ENCODE measurements around the gene TPRN. TPM values are rescaled to one million over a fixed set of nuclear protein-coding genes. Genes with fewer than 3 reads are reported as not detected.

The TPRN gene
- total RNA-seq, 1 experiment from 2014 or later = 24.9 TPM

- ChIA-PET POLR2A (no interaction called here), CTCF (no interaction called here)
- ATAC-seq = no peak
Measured at GRCh38 chr9:137147793-137148160, 52.8 kb downstream of the TPRN start.

More at GRCh38 chr9:137147793-137148160, 52.8 kb downstream of the TPRN start:
- Histone ChIP-seq H3K9me2 (ENCODE audit: insufficient read depth) (no peaks in the 10 kb centered on the region), H3K4me2 (ENCODE audit: low read length) (no peak overlapping the region), H3K9me3 (ENCODE audit: control insufficient read depth in 1 of 2, insufficient read depth in 1 of 2, low read depth in 1 of 2, low read length in 2 of 2) (no peaks in the 10 kb centered on the region; a peak in 1 of 4 replicates), H3K79me2 (ENCODE audit: insufficient read depth, low read length) (no peaks in the 10 kb centered on the region), H3K9ac (ENCODE audit: low read length) (no peak overlapping the region), H4K20me1 (ENCODE audit: insufficient read depth) (no peaks in the 10 kb centered on the region), H3K27me3 (ENCODE audit: insufficient read depth, low read length) (no peaks in the 10 kb centered on the region), H3K27ac (ENCODE audit: low read depth, low read length) (no peak overlapping the region), H3K36me3 (ENCODE audit: control insufficient read depth in 1 of 2, insufficient read depth in 2 of 2, low read length in 2 of 2) (no peaks in the 10 kb centered on the region), H2AFZ (ENCODE audit: low read depth, low read length, poor library complexity, severe bottlenecking) (no peak overlapping the region), H3K4me3 (replicated peaks in 1 of 2; ENCODE audit: low read depth in 1 of 2, low read length in 2 of 2) (no peak overlapping the region), H3K4me1 (ENCODE audit: control insufficient read depth in 1 of 2, insufficient read depth in 2 of 2, low read length in 2 of 2) (peaks cover 12 to 22% of the 10 kb centered on the region in 2 experiments)
- RAD21 ChIA-PET (ENCODE audit: low non-redundant PET in 1 of 2, low total read pairs in 2 of 2, uncharacterized antibody in 2 of 2, unreplicated experiment in 2 of 2) = no interaction called here
- intact Hi-C loops (cut with micrococcal nuclease) = no loop called here
- no peak for TF ChIP-seq FOSL1 (IDR thresholded peaks at IDR 0.05; ENCODE audit: low read depth)
- no peak for TF ChIP-seq ZBTB33 (IDR thresholded peaks at IDR 0.05; ENCODE audit: extremely low read depth, insufficient replicate concordance, low read length)
- no peak for TF ChIP-seq SRF (IDR thresholded peaks at IDR 0.05; ENCODE audit: low read depth)
- no peak for TF ChIP-seq ZNF274 (IDR thresholded peaks at IDR 0.05; ENCODE audit: low read depth, low read length)
- no peak for TF ChIP-seq REST (IDR thresholded peaks at IDR 0.05; ENCODE audit: low read depth)
- TF ChIP-seq CEBPB (IDR thresholded peaks at IDR 0.05; ENCODE audit: low read depth) = no peak
- no TSS peak for BruUV-seq (replicated peaks)
- no peak for DNase-seq (ENCODE audit: low read depth, low spot score)
